Measurements from ENCODE around the gene RPP40.

Gene RPP40

GRCh38 chr6:4946521-4946920, 57.3 kb downstream of the RPP40 start:
- no peak for TF ChIP-seq CTCF (IDR thresholded peaks at IDR 0.05; ENCODE audit: borderline replicate concordance, extremely low read depth, low read length, poor library complexity, severe bottlenecking)
- TF ChIP-seq EZH2 (IDR thresholded peaks at IDR 0.05; ENCODE audit: borderline replicate concordance, low read depth, low read length, severe bottlenecking), result no peak
- Histone ChIP-seq H2AFZ (ENCODE audit: low read depth, low read length) (no peak overlapping the region), H3K4me1 (ENCODE audit: insufficient read depth, low read length) (no peaks in the 10 kb centered on the region), H3K36me3 (ENCODE audit: insufficient read depth, low read length) (no peaks in the 10 kb centered on the region), H3K79me2 (ENCODE audit: insufficient read depth, low read length) (no peaks in the 10 kb centered on the region), H4K20me1 (ENCODE audit: insufficient read depth, low read length) (peaks cover 2% of the 10 kb centered on the region; the same call in 1 of the 2 replicates), H3K27me3 (ENCODE audit: insufficient read depth, low read length, poor library complexity) (no peaks in the 10 kb centered on the region), H3K9ac (ENCODE audit: low read depth, low read length) (no peak overlapping the region), H3K9me3 (ENCODE audit: insufficient read depth, low read length, severe bottlenecking) (no peaks in the 10 kb centered on the region), H3K27ac (ENCODE audit: low read length) (no peak overlapping the region), H3K4me2 (ENCODE audit: insufficient read depth, low read length) (no peak overlapping the region), H3K4me3 (ENCODE audit: low read depth in 1 of 2, low read length in 2 of 2) (no peak overlapping the region)
- ATAC-seq (ENCODE audit: insufficient read depth, low read depth), result no peak
- DNase-seq, result no peak
